GM21737 (cell line): ENCODE data around the gene EFCC1.
"Not testable (repeated sequence)": the region's sequence is repeated elsewhere in the genome, so short reads cannot be mapped to it uniquely, and the experiment has no call there.

Source experiments
- ATAC-seq: cut with Tn5 transposase; IDR thresholded peaks from one replicate; pipeline ENCODE4 v1.9.1; 2021; ENCODE audit warnings: mild to moderate bottlenecking, moderate library complexity; ENCODE audit not compliant: unreplicated experiment

EFCC1 gene

GRCh38 chr3:129068291-129068886 lies 67.3 kb downstream of the EFCC1 start:
- no peak for ATAC-seq

- ATAC-seq: not testable (repeated sequence)
Measured at GRCh38 chr3:129069313-129070085, 68.4 kb downstream of the EFCC1 start.

GRCh38 chr3:129070086-129070885 lies 69.2 kb downstream of the EFCC1 start:
- ATAC-seq: no peak

- ATAC-seq: no peak
Measured at GRCh38 chr3:129077222-129077621, 76.1 kb downstream of the EFCC1 start.

GRCh38 chr3:129078510-129078909 lies 77.4 kb downstream of the EFCC1 start:
- ATAC-seq: no peak

- no peak for ATAC-seq
Measured at GRCh38 chr3:129081503-129081902, 80.4 kb downstream of the EFCC1 start.

GRCh38 chr3:129082026-129082425 lies 80.9 kb downstream of the EFCC1 start:
- no peak for ATAC-seq

- no peak for ATAC-seq
Measured at GRCh38 chr3:129084501-129084900, 83.4 kb downstream of the EFCC1 start.

GRCh38 chr3:129085165-129085715 lies 84.1 kb downstream of the EFCC1 start:
- ATAC-seq: no peak

GRCh38 chr3:129085818-129086217 lies 84.7 kb downstream of the EFCC1 start:
- no peak for ATAC-seq

- no peak for ATAC-seq
Measured at GRCh38 chr3:129087138-129087702, 86.1 kb downstream of the EFCC1 start.

GRCh38 chr3:129087904-129088303 lies 86.8 kb downstream of the EFCC1 start:
- not testable (repeated sequence) for ATAC-seq

GRCh38 chr3:129088312-129088711 lies 87.2 kb downstream of the EFCC1 start:
- ATAC-seq: not testable (repeated sequence)
